CD4-positive, alpha-beta T cell treated with Interleukin-2 at 100 ng/mL for 4 hours (primary cell): Measurements from ENCODE around the gene MYL12B.
"Not testable (repeated sequence)": the region's sequence is repeated elsewhere in the genome, so short reads cannot be mapped to it uniquely, and the experiment has no call there.

Source experiments
- DNase-seq: peaks from one replicate; pipeline ENCODE4 v3.0.0-alpha.2; 2020; ENCODE audit warnings: low spot score

Gene MYL12B

GRCh38 chr18:3262234-3263131 is 550 bp downstream of the MYL12B start:
- peak; percentile 43 for DNase-seq

GRCh38 chr18:3263132-3263700 is 1.3 kb downstream of the MYL12B start:
- no peak for DNase-seq

DNA sequence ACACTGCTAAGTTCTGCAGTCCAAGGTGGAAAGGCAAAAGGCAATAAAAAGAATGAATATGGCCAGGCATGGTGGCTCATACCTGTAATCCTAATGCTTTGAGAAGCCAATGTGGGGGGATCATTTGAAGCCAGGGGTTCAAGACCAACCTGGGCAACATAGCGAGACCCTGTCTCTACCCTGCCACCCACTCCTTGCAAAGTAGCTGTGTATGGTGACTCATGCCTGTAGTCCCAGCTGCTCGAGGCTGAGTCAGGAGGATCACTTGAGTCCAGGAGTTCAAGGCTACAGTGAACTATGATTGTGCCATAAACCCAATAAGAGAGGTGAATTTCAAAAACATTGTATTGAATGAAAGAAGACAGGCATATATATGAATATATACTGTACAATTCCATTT is 2.4 kb downstream of the MYL12B start:
- peak; percentile 39 for DNase-seq

DNA sequence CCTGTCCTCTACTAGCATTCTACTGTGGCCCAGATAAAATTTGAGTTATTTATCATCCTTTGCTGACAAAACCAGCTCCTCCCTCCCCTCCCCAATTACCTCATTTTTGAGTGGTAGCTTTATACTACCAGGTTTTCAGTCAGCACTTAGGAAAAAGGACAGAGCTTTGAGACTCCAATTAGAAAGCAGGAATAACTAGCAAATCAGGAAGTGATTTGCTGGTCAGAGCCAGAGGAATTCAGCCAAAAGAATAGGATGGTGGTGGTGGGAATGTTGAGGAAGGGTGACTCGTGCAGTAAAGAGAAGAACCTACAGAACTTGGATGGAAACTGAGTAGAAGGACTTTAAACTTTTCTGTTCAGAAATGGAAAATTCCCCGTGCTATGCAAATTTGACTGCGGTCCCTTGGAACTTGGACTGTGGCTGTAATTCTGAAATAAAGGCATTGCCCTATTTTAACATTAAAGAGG is 3.7 kb downstream of the MYL12B start:
- no peak for DNase-seq

- no peak for DNase-seq
These were observed 4.2 kb downstream of the MYL12B start for GRCh38 chr18:3266062-3266608.

DNA sequence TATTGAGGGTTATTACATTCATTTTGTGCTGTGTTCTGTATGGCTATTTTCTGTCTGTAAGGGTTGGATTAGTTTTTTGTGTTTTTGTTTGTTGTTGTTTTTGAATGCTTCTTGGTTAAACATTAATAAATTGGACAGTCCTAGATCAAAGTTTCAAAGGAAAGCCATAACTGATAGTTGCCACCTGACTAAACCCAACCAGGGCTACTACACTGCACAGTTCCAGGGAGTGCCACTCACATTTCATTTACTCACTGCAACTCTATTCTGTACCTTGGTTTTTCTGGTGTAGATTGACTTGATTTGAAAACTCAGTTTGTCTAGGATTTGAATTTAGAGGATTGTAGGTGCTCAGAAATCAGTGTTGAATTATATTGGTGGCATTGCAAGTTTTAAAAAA is 6.4 kb downstream of the MYL12B start:
- no peak for DNase-seq

DNA sequence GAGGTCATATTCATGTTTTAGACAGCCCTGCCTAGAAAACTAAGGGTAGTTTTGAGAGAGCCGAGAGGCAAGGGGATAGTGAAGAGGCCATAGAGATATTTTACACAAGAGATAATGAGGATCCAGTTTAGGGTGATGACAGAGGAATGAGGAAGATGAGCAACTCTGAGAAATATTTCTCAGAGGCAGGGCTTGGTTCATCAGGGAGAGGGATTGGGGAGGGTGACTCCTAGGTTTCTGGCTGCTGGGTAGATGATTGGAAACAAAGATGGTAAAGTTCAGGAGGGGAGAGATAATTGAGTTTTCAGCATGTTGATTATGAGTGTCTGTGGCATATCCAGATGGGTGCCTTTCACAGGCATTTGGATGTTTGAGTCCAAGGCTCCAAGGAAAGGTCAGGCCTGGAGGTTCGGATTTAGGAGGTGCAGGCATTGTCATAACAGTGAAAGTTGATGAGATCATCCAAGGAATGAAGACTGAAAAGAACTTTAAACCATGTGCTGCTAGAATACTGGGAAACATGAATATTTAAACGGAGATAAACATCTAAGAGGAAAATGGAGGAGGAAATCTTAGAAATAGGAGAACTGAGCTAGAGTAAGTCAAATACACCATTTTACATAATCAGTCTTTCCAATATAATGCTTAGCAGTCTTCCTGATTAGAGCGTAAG is 7.4 kb downstream of the MYL12B start:
- no peak for DNase-seq

DNA sequence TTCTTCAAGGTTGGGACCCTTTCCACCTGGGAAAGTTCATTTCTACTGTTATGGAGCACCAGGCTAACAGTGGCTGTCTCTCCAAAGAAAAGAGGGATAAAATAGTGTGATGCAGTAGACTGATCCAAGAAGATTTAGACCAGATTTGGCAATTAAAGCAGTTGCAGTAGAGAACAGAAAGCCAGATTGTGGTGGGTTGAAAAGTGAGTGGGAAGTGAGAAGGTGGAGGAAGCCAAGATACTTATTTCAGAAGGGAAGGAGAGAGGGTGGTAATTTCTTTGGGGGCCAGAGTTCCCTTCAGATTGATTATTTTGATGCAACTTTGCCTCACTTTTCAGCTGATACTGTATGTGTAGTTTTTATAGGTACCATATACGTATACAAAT is 8.0 kb downstream of the MYL12B start:
- no peak for DNase-seq

DNA sequence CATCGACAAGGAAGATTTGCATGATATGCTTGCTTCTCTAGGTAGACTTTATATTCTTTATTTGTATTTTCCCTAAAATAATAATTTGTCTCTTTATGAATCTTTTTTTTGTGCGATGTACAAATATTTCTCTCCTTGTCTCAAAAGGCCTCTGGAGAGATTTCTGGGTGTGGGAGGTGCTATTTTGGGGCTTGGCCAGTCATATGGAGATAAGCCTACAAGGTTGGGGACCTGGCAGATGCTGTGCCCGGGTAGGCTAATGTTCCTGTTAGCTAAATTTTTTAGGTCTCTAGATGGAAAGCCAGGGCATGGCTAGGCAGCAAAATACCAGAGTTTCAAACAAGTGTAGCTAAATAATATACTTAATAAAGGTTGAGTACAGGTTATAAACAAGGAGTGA is 11.1 kb downstream of the MYL12B start:
- DNase-seq, result no peak

GRCh38 chr18:3277643-3278213 is 15.8 kb downstream of the MYL12B start:
- DNase-seq, result not testable (repeated sequence)

DNA sequence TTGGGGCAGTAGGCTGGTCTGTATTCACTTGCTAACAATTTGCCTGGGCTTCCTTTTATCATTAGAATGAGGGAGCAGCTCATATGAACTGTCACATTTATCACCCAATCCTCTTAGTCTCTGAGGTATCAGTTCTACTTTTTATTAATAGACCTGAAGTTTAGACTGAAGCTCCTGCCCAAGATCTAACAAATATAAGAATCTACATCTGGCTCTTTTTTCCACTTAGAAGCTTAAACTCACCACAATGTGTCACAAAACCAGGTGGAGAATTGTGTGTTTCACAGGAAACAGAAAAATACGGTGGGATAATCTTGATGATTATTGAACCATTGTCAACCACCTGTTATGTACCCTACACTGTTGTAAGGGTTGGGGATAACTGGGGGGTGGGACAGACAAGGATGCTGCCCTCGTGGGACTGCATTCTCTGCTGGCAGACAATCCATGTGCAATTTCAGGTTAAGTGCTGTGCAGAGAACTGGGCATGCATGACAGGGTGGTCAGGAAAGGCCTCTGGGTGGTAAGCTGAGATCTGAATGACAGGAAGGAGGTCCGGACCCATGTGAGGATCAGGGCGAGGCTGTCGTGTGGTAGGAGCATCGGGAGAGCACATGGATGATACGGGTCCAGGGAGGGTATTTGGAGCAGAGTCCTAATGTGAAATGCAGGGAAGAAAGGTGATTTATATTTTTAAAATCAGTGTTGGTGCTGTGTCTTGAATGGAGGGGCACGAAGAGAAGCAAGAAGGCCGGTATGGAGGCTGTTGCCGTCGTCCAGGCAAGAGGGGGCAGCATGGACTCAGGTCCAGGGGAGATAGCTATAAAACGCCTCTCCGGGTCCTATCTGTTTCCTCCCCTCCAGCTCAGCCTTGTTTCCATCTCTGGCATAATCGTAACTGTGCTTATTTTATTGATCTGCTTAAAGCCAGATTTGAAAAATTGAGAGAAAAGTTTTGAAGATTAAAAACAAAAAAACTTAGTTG is 17.6 kb downstream of the MYL12B start:
- DNase-seq, result no peak

- DNase-seq, result peak; percentile 86
These were observed 19.8 kb downstream of the MYL12B start for GRCh38 chr18:3281456-3282400.

GRCh38 chr18:3283253-3283863 is 21.4 kb downstream of the MYL12B start:
- DNase-seq, result no peak

DNA sequence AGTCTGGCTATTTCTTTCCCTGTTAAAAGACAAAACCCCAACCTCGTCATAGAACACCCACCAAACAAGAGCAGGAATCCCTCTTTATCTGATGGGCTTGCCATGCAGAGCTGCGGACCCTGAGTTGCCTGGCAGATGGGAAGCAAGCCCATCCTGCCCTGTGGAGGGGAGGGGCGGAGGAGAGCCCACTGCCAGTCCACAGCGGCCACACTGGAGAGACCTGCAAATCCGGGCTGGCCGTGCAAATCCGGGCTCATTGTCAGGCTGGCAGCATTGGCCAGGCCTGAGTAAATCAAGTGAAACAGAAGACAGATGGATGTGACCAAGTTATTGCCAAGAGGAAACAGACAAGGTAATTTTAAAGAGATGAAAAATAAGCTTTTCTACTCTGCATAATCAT is 22.0 kb downstream of the MYL12B start:
- DNase-seq, result no peak

- no peak for DNase-seq
These were observed 22.6 kb downstream of the MYL12B start for GRCh38 chr18:3284501-3284900.

DNA sequence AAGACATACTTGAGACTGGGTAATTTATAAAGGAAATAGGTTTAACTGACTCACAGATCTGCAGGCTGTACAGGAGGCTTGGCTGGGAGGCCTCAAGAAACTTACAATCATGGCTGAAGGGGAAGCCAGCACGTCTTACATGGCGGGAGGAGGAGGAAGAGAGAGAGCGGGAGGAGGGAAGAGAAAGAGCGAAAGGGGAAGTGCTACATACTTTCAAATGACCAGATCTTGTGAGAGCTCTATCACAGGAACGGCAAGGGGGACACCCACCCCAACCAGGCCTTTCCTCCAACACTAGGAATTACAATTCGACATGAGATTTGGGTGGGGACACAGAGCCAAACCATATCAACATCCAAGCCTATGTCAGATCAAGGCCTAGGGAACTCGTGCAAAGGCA is 24.2 kb downstream of the MYL12B start:
- DNase-seq, result no peak

- no peak for DNase-seq
These were observed 31.4 kb downstream of the MYL12B start for GRCh38 chr18:3293196-3293951.

DNA sequence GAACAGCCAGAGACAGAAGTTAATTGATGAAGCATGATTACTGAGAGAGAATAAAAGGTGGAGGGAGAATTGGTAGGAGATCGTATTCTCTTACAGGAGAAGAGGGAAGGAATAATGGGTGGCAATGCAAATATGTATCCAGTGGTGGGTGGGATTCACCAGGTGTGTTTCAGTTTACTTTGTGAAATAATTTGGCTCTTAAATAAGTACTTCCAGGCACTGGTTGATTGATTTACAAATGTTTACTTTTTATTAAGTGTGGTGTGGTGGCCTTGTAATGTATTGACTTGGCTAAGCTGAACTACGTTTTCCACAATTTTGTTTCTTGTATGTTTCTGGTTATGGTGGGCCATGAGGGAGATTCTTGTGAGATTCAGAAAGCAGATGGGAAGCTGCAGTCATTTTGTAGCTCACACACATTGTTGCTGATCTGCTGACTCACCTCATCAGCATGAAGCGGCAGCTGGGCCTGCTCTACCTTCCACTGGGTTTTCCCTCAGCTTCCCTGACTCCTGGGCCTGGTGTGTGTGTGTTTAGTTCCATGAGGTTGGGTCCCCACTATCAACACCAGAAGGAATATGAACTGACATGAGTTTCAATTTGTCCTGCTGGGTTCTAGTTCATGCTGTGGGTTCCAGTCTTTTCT is 32.6 kb downstream of the MYL12B start:
- DNase-seq, result no peak
